ENCODE measurements around the gene STEAP1B.
"Not testable (repeated sequence)": the region's sequence is repeated elsewhere in the genome, so short reads cannot be mapped to it uniquely, and the experiment has no call there.

The STEAP1B gene

DNA sequence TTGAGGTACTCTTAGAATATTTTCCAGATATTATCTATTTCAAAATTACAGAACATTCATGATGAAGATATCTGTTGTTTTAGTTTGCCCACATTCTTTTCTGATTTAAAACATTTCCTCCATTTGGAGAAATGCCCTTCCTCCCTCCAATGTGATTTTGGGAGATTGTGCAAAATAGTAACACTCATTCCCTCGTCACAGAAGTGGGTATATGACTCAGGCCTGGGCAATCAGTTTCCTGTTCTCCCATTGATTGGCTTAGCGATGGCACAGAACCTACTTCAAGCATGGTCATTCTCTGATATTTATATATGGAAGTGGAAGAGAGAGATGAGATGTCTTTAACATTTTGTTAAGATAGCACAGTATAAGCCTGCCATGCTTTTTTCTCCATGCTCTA is 3.1 kb downstream of the STEAP1B start:
- DNase-seq (ENCODE audit: low read depth): not testable (repeated sequence)

- DNase-seq (ENCODE audit: low read depth): not testable (repeated sequence)
Observed at GRCh38 chr7:22496296-22496888, 3.6 kb downstream of the STEAP1B start.

DNA sequence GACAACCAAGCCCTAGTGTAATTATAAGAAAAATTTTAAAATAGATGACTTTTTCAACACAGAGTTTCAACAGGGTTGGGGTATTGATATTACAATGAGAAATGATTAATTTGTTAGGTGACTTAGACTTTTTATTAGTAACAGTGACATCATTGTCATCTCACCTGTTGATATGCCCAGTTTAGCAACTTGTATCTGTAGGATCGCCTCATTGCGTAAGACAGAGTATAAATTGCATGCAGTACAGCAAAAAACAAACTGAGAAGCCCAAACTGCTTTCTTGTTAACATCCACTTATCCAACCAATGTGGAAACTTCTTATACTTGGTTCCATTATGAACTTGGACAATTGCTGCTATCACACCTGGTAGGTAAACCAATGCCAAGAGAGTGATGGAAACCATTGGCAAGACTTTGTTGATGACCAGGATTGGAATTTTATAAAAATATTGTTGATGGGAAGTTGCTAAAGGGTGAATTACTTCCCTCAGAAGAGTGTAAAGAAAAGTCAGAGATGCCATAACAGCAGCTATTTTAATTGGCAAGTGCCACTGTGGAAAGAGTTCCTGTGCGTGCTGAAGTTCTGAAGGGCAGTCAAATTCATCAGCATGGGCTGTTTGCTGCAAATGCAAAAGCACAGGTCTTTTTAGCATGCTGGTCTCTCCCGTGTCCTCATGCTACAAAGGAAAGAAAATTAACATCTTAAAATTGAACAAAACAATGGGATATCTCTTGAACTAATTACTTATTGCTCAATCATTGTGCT is 6.6 kb downstream of the STEAP1B start:
- not testable (repeated sequence) for DNase-seq (ENCODE audit: low read depth)

- peak; percentile 34 for DNase-seq (ENCODE audit: low read depth)
Observed at GRCh38 chr7:22488643-22489462, 11.1 kb downstream of the STEAP1B start.

- no peak for DNase-seq (ENCODE audit: low read depth)
Observed at GRCh38 chr7:22487978-22488642, 11.9 kb downstream of the STEAP1B start.

DNA sequence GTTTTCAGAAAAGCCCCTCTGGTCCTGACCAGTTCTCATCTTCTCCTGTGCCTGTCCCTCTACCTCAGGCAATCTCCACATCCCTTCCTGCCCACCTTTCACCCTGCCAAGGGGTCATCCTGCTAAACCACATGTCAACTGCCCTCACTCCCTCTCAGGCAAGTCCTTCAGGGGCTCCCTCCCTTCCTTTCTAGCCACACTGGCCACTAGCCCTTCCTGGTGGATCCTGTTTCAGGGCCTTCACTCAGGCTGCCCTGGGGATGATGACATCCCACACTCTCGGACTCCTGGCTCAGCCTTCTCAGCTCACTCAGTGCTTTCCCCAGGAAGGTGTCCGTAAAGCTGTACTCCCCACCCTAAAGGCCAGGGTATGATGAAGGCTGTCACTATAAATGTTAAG is 13.4 kb downstream of the STEAP1B start:
- no peak for DNase-seq (ENCODE audit: low read depth)

GRCh38 chr7:22485189-22485588 is 14.8 kb downstream of the STEAP1B start:
- no peak for DNase-seq (ENCODE audit: low read depth)

DNA sequence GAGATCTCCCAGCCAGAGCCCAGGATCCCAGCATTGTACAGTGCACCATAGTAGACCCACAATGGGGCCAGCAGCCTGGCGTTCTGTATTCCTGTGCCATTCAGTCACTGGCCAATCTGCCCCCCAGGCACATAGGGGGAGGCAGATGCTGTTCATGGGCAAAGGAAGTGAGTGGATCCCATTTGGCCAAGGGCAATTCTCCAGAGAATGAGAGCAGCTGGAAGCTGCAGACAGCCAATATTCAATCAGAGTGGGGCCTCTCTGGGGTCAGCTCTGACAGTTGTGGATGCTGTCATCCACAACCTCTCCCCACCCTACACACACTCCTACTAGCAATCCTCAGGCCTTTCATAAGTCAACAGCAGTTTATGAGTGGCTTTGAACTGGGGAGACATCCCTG is 17.5 kb downstream of the STEAP1B start:
- DNase-seq (ENCODE audit: low read depth): no peak

DNA sequence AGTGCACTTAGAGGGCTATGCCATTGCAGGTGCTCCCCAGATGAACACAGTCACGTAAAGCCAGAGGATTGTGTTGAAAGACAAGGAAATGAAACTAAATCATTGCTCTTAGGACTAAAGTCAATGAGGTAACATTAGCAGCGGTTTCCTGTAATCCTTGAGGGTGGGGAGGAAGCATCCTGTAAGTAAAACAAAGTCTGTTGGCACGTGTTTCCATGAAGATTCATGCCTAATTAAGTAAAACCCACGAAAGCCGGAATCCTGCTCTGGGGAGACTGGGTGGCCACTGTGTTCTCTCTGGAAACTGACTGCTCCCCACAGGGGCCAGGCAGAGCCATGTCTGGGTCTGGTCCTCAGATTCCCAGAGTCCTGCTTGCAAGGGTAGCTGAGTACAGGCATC is 18.3 kb downstream of the STEAP1B start:
- DNase-seq (ENCODE audit: low read depth): no peak

DNA sequence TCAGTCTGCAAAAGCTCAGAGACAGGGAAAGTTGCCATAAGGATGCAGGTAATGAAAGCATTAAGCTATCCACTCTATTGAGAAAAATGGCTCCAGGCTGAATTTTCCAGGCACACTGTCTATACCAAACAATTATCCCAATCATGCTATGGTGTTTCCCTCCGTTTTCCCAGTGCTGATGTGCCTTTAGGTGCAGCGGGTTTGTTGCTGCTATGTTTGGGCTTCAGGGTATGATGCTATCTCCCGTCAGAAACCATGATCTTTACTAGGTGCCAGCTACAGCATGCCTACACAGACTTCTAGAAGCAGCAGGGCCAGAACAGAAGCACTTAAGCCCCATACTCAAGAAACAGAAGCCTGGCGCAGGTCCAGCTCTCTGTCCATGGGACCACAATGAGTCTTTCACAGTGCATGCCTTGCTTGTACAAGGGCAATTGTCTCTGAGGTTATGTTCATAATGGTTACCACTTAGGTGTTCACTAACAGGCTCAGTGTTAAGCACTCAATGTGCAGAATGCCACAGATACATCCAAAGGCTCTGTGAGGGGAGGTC is 19.4 kb downstream of the STEAP1B start:
- no peak for DNase-seq (ENCODE audit: low read depth)

- no peak for DNase-seq (ENCODE audit: low read depth)
Observed at GRCh38 chr7:22477876-22478450, 22.0 kb downstream of the STEAP1B start.

GRCh38 chr7:22477262-22477661 is 22.7 kb downstream of the STEAP1B start:
- no peak for DNase-seq (ENCODE audit: low read depth)

- no peak for DNase-seq (ENCODE audit: low read depth)
Observed at GRCh38 chr7:22476824-22477223, 23.2 kb downstream of the STEAP1B start.

DNA sequence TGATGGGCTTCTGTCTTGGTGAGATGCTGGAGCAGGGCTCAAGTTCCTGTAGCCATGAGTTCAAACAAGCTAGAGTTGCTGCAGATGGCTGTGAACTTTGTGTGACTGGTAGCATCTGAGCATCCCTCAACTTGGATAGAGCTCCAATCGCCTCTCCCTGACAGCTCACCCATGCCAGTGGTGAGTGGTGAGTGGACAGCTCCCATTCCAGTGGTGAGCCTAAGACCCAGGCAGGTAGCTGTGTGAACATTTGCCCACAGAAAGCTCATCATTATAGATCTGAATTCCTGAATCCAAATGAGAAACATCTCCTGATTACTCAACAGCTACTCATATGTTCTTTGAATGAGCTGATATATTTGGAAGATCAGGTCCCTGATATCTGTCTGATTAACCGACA is 25.3 kb downstream of the STEAP1B start:
- no peak for DNase-seq (ENCODE audit: low read depth)

- DNase-seq (ENCODE audit: low read depth): no peak
Observed at GRCh38 chr7:22470981-22471380, 29.0 kb downstream of the STEAP1B start.

DNA sequence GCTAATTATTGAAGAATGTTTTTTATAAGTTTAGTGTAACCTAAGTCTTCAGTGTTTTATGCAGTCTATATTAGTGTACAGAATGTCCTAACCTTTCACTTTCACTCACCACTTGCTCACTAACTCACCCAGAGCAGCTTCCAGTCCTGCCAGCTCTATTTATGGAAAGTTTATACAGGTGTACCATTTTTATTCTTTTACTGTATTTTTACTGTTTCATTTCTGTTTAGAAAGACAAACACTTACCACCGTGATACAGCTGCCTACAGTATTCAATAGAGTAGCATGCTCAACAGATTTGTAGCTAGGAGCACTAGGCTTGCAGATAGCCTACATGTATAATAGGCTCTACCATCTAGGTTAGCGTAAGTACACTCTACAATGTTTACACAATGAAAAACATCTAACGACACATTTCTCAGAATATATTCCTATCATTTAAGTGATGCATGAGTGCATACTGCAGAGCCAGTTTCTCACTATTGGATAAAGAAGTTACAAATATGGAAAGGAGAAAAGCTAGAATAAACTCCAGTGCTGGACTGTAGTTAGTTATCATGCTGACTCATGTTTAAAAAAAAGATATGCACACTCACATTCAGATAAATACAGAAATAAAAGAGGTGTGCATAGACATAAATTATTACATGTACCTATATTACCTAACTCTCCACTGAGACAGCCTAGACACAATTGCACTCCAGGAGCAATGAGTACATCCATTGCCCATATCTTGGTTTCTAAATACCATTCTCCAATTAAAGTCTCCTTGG is 30.4 kb downstream of the STEAP1B start:
- no peak for DNase-seq (ENCODE audit: low read depth)

GRCh38 chr7:22468609-22469008 is 31.4 kb downstream of the STEAP1B start:
- DNase-seq (ENCODE audit: low read depth): no peak

DNA sequence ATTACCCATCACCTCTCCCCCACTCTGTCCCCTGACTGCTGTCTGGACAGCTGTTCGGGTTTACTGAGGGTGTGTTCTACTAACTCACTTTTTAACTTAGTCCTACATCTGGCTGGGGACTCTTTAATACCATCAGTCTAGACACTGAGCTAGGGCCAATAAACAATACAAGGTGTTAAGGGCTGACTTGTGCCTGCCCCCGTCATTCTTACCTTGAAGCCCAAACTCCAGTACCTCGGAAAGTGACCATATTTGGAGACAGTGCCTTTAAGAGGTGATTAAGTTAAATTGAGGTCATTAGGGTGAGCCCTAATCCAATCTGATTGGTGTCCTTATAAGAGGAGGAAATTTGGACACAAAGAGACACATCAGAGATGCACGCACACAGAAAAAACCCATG is 35.7 kb downstream of the STEAP1B start:
- DNase-seq (ENCODE audit: low read depth): no peak

GRCh38 chr7:22460363-22460988 is 39.5 kb downstream of the STEAP1B start:
- no peak for DNase-seq (ENCODE audit: low read depth)

DNA sequence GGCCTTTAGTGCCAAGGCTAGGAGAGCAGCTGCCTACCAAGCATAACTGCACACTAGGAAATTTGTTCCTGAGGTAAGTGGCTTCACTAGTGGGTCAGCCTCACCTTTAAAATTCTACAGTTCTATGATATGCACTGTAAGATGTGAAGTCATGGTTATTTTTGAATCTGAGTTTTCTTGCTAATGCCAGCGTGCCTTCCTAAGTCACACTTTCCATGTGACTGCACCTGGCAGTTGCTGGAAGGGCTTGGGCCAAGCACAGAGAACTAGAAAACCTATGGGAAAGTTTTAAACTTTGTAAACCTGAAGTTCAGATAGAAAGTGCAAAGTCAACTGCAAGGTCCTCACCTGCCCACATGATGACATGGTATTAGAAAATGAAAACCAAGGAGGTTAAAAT is 42.5 kb downstream of the STEAP1B start:
- no peak for DNase-seq (ENCODE audit: low read depth)

GRCh38 chr7:22454446-22454845 is 45.5 kb downstream of the STEAP1B start:
- DNase-seq (ENCODE audit: low read depth): no peak

Measured in stimulated activated CD8-positive, alpha-beta memory T cell treated with anti-CD3 and anti-CD28 coated beads, Interleukin-12 subunit alpha, Interleukin-12 subunit beta, amount 100 ng/mL, for 1 hour (primary cell).